ENCODE measurements around the gene SPOPL.

Gene SPOPL

DNA sequence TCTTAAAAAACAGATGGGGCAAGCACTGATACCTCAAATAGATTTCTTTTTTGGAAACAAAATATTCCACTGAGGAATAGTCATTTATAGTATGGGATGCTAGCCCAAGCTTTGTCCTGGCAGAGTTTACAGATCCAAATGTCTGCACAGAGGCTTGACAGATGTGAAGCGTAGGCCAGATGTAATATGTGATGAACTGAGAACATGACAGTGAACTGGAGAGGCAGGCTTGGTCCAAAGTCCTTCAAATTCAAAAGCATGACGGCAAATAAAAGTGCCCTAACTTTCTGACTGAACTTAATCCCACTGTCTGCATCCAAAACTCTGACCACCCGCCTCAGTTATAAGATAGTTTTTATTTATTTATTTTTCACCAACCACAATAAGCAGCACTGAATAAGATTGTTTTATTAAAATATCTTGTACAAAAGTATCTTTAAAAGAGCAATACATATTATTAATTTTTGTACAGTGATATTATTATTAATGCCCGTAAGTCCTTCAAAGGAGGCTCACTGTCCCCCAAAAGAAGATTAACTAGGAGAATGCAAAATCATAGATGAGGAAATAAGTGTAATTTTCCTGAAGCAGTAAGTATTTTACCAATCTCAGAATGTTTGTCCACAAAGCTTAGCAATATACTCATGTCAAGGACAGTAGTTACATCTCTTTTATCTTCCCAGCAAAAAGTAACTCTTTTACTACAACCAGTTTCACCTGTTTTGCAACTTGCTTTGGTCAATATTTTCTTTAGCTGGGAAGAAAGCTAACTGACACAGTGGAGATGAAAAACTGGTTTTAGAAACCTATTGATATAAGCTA, 10.7 kb upstream of the SPOPL start:
- Histone ChIP-seq H3K9me3 (no peaks in the 10 kb centered on the region), H3K4me1 (ENCODE audit: control insufficient read depth in 1 of 2, insufficient read depth in 1 of 2, low read depth in 1 of 2, low read length in 1 of 2) (no peaks in the 10 kb centered on the region), H3K36me3 (no peaks in the 10 kb centered on the region), H3K27me3 (no peaks in the 10 kb centered on the region), H3K27ac (no peak overlapping the region), H3K4me3 (ENCODE audit: low read depth in 1 of 2, low read length in 1 of 2) (no peak overlapping the region)
- TF ChIP-seq, protein P1, sequence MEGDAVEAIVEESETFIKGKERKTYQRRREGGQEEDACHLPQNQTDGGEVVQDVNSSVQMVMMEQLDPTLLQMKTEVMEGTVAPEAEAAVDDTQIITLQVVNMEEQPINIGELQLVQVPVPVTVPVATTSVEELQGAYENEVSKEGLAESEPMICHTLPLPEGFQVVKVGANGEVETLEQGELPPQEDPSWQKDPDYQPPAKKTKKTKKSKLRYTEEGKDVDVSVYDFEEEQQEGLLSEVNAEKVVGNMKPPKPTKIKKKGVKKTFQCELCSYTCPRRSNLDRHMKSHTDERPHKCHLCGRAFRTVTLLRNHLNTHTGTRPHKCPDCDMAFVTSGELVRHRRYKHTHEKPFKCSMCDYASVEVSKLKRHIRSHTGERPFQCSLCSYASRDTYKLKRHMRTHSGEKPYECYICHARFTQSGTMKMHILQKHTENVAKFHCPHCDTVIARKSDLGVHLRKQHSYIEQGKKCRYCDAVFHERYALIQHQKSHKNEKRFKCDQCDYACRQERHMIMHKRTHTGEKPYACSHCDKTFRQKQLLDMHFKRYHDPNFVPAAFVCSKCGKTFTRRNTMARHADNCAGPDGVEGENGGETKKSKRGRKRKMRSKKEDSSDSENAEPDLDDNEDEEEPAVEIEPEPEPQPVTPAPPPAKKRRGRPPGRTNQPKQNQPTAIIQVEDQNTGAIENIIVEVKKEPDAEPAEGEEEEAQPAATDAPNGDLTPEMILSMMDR (IDR thresholded peaks at IDR 0.05): no peak

DNA sequence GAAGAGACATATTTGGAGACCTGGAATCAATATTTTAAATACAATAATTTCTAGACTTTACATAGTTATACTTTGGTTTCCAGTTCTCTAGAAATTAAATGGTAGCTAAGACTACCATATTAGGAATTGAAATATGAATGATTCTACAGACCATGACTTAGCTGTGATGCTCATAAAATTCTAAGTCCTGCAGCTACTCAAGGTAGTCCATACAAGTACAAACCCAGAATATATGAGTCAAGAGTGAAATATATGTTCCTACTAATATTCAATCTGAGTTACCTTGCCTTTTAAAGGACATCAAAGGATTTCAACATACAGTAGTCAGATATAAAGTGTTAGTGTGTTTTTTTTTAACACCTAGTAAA, 10.1 kb upstream of the SPOPL start:
- TF ChIP-seq, protein P1 (IDR thresholded peaks at IDR 0.05): no peak
- no peaks in the 10 kb centered on the region for H3K27me3 ChIP-seq

DNA sequence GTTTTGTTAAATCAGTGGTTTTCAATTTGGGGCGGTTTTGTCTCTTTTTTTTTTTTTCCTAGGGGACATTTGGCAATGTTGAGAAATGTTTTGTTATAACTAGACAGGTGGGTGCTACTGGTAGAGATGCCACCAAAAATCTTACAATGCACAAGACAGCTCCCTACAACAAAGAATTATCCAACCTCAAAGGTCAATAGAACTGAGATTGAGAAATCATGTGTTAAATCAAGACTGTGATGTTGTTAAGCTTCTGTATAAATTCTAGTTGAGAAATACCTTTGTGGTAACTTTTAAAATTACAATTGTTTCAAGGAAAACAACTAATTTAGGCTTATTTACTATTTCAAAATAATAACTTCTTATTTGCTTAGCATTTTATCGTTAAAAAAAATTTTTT, 9.4 kb upstream of the SPOPL start:
- Histone ChIP-seq H3K4me1 (ENCODE audit: control insufficient read depth in 1 of 2, insufficient read depth in 1 of 2, low read depth in 1 of 2, low read length in 1 of 2) (no peaks in the 10 kb centered on the region), H3K4me3 (ENCODE audit: low read depth in 1 of 2, low read length in 1 of 2) (no peak overlapping the region), H3K27ac (no peak overlapping the region), H3K36me3 (no peaks in the 10 kb centered on the region), H3K27me3 (no peaks in the 10 kb centered on the region), H3K9me3 (no peaks in the 10 kb centered on the region)
- TF ChIP-seq, protein P1 (IDR thresholded peaks at IDR 0.05): no peak

More for the DNA sequence above, 10.1 kb upstream of the SPOPL start:
- Histone ChIP-seq H3K27ac (no peak overlapping the region), H3K36me3 (no peaks in the 10 kb centered on the region), H3K4me3 (ENCODE audit: low read depth in 1 of 2, low read length in 1 of 2) (no peak overlapping the region), H3K4me1 (ENCODE audit: control insufficient read depth in 1 of 2, insufficient read depth in 1 of 2, low read depth in 1 of 2, low read length in 1 of 2) (no peaks in the 10 kb centered on the region), H3K9me3 (no peaks in the 10 kb centered on the region)

DNA sequence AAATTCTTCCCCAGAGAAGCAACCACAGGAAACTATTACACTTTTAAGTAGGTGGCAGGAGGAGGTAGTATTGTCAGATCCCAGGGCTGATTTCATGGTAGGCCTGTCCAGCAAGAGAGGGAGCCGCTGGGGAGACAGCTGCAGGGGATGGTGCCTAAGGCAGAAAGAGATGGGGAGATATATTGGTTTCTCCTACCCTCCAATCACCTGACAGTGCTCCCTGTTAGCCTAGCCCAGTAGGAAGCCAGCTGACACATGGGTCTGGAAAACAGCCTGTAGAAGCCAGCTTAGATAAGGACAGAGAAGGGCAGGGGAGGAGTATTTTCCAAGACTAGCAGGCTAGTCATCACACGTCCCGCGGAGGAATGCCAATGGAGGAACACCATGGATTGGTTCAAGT, 8.2 kb upstream of the SPOPL start:
- Histone ChIP-seq H3K4me3 (ENCODE audit: low read depth in 1 of 2, low read length in 1 of 2) (no peak overlapping the region), H3K36me3 (no peaks in the 10 kb centered on the region), H3K27ac (no peak overlapping the region), H3K4me1 (ENCODE audit: control insufficient read depth in 1 of 2, insufficient read depth in 1 of 2, low read depth in 1 of 2, low read length in 1 of 2) (no peaks in the 10 kb centered on the region), H3K9me3 (no peaks in the 10 kb centered on the region), H3K27me3 (no peaks in the 10 kb centered on the region)
- TF ChIP-seq, protein P1 (IDR thresholded peaks at IDR 0.05): no peak

DNA sequence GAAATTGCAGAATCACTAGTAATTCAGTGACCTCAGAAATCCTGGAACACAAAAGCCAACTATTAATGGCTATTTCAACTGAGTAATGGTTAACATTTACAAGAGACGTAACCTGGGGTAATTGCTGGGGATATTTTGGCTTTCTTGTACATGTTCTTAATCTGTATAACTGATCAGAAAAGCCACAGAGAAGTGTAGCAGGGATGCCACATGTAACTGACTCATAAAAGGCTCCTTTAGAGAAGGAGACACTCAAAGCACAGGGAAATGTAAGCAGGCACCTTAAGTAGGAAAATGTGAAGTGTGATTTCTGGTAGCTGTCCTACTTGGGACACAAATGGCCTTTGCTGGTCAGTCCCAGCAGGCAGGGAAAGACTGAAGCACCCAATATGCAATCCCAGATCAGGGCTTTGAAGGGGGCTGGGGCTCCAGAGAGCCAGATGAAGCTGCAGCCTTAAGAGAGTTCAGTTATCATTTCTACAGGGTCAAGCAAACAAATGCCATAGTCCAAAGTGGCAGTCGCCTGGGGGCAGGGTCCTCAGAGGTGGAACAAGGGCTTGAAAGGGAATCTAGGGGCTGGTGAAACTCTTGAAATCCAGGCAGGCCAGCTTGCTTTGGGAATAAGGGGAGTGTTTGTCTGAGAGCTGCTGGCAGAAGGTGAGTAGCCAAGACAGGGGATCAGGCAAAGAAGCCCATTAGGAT, 7.2 kb upstream of the SPOPL start:
- Histone ChIP-seq H3K4me3 (ENCODE audit: low read depth in 1 of 2, low read length in 1 of 2) (no peak overlapping the region), H3K36me3 (no peaks in the 10 kb centered on the region), H3K9me3 (no peaks in the 10 kb centered on the region), H3K27ac (no peak overlapping the region), H3K27me3 (no peaks in the 10 kb centered on the region), H3K4me1 (ENCODE audit: control insufficient read depth in 1 of 2, insufficient read depth in 1 of 2, low read depth in 1 of 2, low read length in 1 of 2) (peaks cover 3% of the 10 kb centered on the region in 2 experiments)
- TF ChIP-seq, protein P1 (IDR thresholded peaks at IDR 0.05): no peak
